PC-9 (cell line): Measurements from ENCODE around the gene ARPC4. TPM values are rescaled to one million over a fixed set of nuclear protein-coding genes. Genes with fewer than 3 reads are reported as not detected.

Experiments
- BruUV-seq: library from RNA; stranded (reverse); fragments of 400-500 nt; replicated peaks from 2 replicates; lab custom pipeline; 2021; lab: Mats Ljungman, UMichigan
- CTCF ChIA-PET: fragments of 300-600 bp; sonication (Branson Sonifier 250); formaldehyde crosslinking; loops from one replicate; lab custom pipeline; 2022; ENCODE audit warnings: antibody characterized with exemption; lab: Charles Lee
- POLR2A ChIA-PET: fragments of 300-600 bp; sonication (Branson Sonifier 250); formaldehyde crosslinking; loops from one replicate; lab custom pipeline; 2022; ENCODE audit warnings: antibody characterized with exemption; ENCODE audit not compliant: unreplicated experiment; lab: Charles Lee
- DNase-seq, 2 experiments: peaks; one replicate each; pipeline versions ENCODE4 v3.0.0 to v3.0.0-alpha.2; 2015 to 2022; ENCODE audit warnings: mixed read lengths in 1 of 2
- H2AFZ ChIP-seq: fragments of 200-600 bp; sonication (generic); 2 replicates; pipeline ENCODE4 v1.8.1; 2017; ENCODE audit warnings: antibody characterized with exemption
- H3F3A ChIP-seq: fragments of 200-600 bp; sonication (generic); 2 replicates; pipeline ENCODE4 v1.8.1; 2017; ENCODE audit warnings: antibody characterized with exemption, mild to moderate bottlenecking, low read depth; ENCODE audit not compliant: insufficient read depth
- H3K27ac ChIP-seq: fragments of 200-600 bp; sonication (generic); 2 replicates; pipeline ENCODE4 v1.6.1; 2016; ENCODE audit warnings: mixed run types
- H3K27me3 ChIP-seq: fragments of 200-600 bp; sonication (generic); 2 replicates; pipeline ENCODE4 v1.6.1; 2016; ENCODE audit warnings: low read depth, mixed run types; ENCODE audit not compliant: insufficient read depth
- H3K36me3 ChIP-seq: fragments of 200-600 bp; sonication (generic); 2 replicates; pipeline ENCODE4 v1.6.1; 2016; ENCODE audit warnings: low read depth, mixed run types
- H3K4me1 ChIP-seq: fragments of 200-600 bp; sonication (generic); replicated peaks from 2 replicates; pipeline ENCODE4 v1.6.1; 2016; ENCODE audit warnings: mixed run types; ENCODE audit not compliant: insufficient read depth
- H3K4me2 ChIP-seq: fragments of 200-600 bp; sonication (generic); 2 replicates; pipeline ENCODE4 v1.6.1; 2017; ENCODE audit warnings: mixed run types
- H3K4me3 ChIP-seq: fragments of 200-600 bp; sonication (generic); 2 replicates; pipeline ENCODE4 v1.6.1; 2016; ENCODE audit warnings: mixed run types
- H3K79me2 ChIP-seq: fragments of 200-600 bp; sonication (generic); 2 replicates; pipeline ENCODE4 v1.6.1; 2017; ENCODE audit warnings: low read depth, mixed run types
- H3K9me2 ChIP-seq: fragments of 200-600 bp; sonication (generic); 2 replicates; pipeline ENCODE4 v1.8.1; 2017; ENCODE audit warnings: mild to moderate bottlenecking; ENCODE audit not compliant: insufficient read depth
- H3K9me3 ChIP-seq: fragments of 200-600 bp; sonication (generic); 2 replicates; pipeline ENCODE4 v1.8.1; 2016; ENCODE audit warnings: low read depth; ENCODE audit not compliant: insufficient read depth
- H4K20me1 ChIP-seq: fragments of 200-600 bp; sonication (generic); 2 replicates; pipeline ENCODE4 v1.8.1; 2017; ENCODE audit not compliant: insufficient read depth
- EZH2 ChIP-seq: fragments of 200-600 bp; sonication (generic); IDR thresholded peaks from 2 replicates; pipeline ENCODE4 v1.8.0; 2017; ENCODE audit warnings: antibody characterized with exemption, low read depth
- intact Hi-C: fragments of 100-400 bp; cut with micrococcal nuclease; formaldehyde crosslinking; loops from one replicate; pipeline ENCODE4 v1.10.0; 2022; ENCODE audit not compliant: unreplicated experiment
- total RNA-seq: library from RNA; stranded (reverse); gene quantifications from 2 replicates; pipeline ENCODE4 v1.2.3, GENCODE V29; 2021
- TF ChIP-seq, protein P1 (sequence below): fragments of 200-600 bp; sonication (generic); conservative IDR thresholded peaks from 2 replicates; pipeline ENCODE4 v1.6.1; 2017; ENCODE audit warnings: mixed run types, antibody characterized with exemption, mild to moderate bottlenecking, moderate library complexity

The ARPC4 gene
- total RNA-seq, 1 experiment from 2014 or later = 127 TPM

DNA sequence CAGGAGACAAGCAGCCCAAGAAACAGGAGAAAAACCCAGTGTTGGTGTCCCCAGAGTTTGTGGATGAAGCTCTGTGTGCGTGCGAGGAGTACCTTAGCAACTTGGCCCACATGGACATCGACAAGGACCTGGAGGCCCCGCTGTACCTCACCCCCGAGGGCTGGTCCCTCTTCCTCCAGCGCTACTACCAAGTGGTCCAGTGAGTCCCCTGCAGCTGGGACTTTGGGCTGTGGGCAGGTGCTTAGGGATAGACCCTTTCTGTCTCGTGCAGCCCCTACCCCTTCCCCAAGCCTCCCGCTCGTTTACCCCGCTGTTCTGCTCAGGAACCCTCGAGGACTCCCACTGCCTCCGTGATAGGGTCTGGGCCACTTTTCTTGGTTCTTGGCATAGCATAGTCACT lies 27.7 kb downstream of the ARPC4 start:
- Histone ChIP-seq H3K36me3 (no peaks in the 10 kb centered on the region), H3K9me3 (no peaks in the 10 kb centered on the region), H3K9me2 (no peaks in the 10 kb centered on the region), H3K4me1 (no peaks in the 10 kb centered on the region), H3K4me3 (no peak overlapping the region), H3K27ac (no peak overlapping the region), H4K20me1 (no peaks in the 10 kb centered on the region), H2AFZ (no peak overlapping the region), H3K79me2 (no peaks in the 10 kb centered on the region), H3K27me3 (no peaks in the 10 kb centered on the region), H3F3A (no peaks in the 10 kb centered on the region), H3K4me2 (no peak overlapping the region)
- POLR2A ChIA-PET = interaction anchor here (0.5 kb wide), 1 partner anchor 33 kb away, joined by 5 read pairs; no protein-coding TSS in a partner anchor
- intact Hi-C loops = no loop called here
- DNase-seq = no peak
- CTCF ChIA-PET = no interaction called here
- TF ChIP-seq, protein P1, sequence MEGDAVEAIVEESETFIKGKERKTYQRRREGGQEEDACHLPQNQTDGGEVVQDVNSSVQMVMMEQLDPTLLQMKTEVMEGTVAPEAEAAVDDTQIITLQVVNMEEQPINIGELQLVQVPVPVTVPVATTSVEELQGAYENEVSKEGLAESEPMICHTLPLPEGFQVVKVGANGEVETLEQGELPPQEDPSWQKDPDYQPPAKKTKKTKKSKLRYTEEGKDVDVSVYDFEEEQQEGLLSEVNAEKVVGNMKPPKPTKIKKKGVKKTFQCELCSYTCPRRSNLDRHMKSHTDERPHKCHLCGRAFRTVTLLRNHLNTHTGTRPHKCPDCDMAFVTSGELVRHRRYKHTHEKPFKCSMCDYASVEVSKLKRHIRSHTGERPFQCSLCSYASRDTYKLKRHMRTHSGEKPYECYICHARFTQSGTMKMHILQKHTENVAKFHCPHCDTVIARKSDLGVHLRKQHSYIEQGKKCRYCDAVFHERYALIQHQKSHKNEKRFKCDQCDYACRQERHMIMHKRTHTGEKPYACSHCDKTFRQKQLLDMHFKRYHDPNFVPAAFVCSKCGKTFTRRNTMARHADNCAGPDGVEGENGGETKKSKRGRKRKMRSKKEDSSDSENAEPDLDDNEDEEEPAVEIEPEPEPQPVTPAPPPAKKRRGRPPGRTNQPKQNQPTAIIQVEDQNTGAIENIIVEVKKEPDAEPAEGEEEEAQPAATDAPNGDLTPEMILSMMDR = no peak
- no peak for TF ChIP-seq EZH2
- BruUV-seq = no TSS peak

DNA sequence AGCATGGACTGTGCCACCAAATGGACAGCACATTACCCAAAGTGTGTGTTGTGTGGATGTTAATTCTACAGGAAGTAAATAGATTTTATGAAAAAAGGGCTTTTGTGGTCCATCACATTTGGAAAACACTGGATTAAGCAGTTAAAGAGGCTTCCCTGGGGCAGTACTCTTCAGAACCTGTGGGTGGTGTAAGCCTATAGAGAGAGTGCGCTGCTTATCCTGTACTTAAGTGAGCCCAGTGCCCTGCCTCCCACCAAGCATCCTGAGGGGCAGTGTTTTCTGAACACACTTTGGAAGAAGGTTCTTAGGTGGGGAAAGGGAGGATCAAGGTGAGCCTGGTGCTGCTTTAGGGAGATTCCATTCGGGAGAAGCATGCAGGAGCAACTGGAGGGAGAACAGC lies 28.1 kb downstream of the ARPC4 start:
- ChIA-PET CTCF (no interaction called here), POLR2A (no interaction called here)
- H3K27me3 ChIP-seq = no peaks in the 10 kb centered on the region
- TF ChIP-seq EZH2 = no peak
- TF ChIP-seq, protein P1 = peak; percentile 65
- no peak overlapping the region for H3K4me2 ChIP-seq
- H3K9me3 ChIP-seq = no peaks in the 10 kb centered on the region
- no peaks in the 10 kb centered on the region for H3K9me2 ChIP-seq
- H4K20me1 ChIP-seq = no peaks in the 10 kb centered on the region
- no peak overlapping the region for H3K27ac ChIP-seq
- peak in 1 of 2 experiments; percentile 36 for DNase-seq
- no peaks in the 10 kb centered on the region for H3F3A ChIP-seq
- no peak overlapping the region for H3K4me3 ChIP-seq
- H3K36me3 ChIP-seq = no peaks in the 10 kb centered on the region
- H2AFZ ChIP-seq = no peak overlapping the region
- intact Hi-C loops = no loop called here
- BruUV-seq = no TSS peak
- H3K4me1 ChIP-seq = no peaks in the 10 kb centered on the region
- no peaks in the 10 kb centered on the region for H3K79me2 ChIP-seq

DNA sequence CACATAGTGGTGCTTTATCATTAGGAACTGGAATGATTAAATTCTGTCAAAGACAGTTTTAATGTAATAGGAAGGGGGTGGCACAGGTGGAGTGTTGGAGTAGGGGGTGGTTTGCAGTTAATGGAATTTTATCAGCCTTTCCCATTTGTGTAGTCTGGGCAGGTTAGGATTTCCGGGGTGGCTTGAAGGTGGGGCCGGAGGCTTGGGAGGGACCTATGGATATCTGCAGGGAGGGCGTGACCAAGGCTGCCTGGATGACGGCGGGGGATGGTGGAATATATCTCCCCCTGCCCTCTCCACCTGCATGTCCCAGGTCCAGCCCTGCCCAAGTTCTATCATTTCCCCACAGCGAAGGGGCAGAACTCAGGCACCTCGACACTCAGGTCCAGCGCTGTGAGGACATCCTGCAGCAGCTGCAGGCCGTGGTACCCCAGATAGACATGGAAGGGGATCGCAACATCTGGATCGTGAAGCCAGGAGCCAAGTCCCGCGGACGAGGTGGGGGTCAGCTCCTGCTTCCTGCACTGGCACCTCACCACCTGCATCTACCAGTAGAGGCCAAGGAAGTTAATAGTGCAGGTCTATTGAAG lies 32.7 kb downstream of the ARPC4 start:
- H3K9me3 ChIP-seq = no peaks in the 10 kb centered on the region
- no peaks in the 10 kb centered on the region for H3K9me2 ChIP-seq
- no peak overlapping the region for H3K4me3 ChIP-seq
- BruUV-seq = no TSS peak
- H3F3A ChIP-seq = peaks cover 4% of the 10 kb centered on the region; the same call in 1 of the 2 replicates
- POLR2A ChIA-PET = interaction anchor here (0.9 kb wide), 1 partner anchor 456 kb away, joined by 14 read pairs; no protein-coding TSS in a partner anchor
- intact Hi-C loops = loop anchor here (5.0 kb wide), 1 partner anchor 122 kb away; no protein-coding TSS in a partner anchor
- no peak overlapping the region for H2AFZ ChIP-seq
- CTCF ChIA-PET = no interaction called here
- no peak overlapping the region for H3K27ac ChIP-seq
- TF ChIP-seq, protein P1 = no peak
- TF ChIP-seq EZH2 = no peak
- no peak overlapping the region for H3K4me2 ChIP-seq
- DNase-seq = no peak
- H4K20me1 ChIP-seq = no peaks in the 10 kb centered on the region
- no peaks in the 10 kb centered on the region for H3K27me3 ChIP-seq
- no peaks in the 10 kb centered on the region for H3K4me1 ChIP-seq
- H3K79me2 ChIP-seq = no peaks in the 10 kb centered on the region
- H3K36me3 ChIP-seq = no peaks in the 10 kb centered on the region
